SU-DHL-6 (cell line): ENCODE measurements around the gene WDPCP.

Experiments used
- EZH2phosphoT487 ChIP-seq: fragments of 200-600 bp; sonication (generic), shearing (Covaris generic); conservative IDR thresholded peaks from 2 replicates; pipeline ENCODE4 v1.6.1; 2018; ENCODE audit warnings: mild to moderate bottlenecking, antibody characterized with exemption, low read length, moderate library complexity, mixed read lengths
- TF ChIP-seq, protein P1 (sequence below): fragments of 200-600 bp; sonication (generic); IDR thresholded peaks from one replicate; pipeline ENCODE4 v1.5.1; 2017; ENCODE audit warnings: antibody characterized with exemption, mild to moderate bottlenecking, low read length, moderate library complexity; ENCODE audit not compliant: insufficient read depth, poor library complexity, severe bottlenecking

DNA sequence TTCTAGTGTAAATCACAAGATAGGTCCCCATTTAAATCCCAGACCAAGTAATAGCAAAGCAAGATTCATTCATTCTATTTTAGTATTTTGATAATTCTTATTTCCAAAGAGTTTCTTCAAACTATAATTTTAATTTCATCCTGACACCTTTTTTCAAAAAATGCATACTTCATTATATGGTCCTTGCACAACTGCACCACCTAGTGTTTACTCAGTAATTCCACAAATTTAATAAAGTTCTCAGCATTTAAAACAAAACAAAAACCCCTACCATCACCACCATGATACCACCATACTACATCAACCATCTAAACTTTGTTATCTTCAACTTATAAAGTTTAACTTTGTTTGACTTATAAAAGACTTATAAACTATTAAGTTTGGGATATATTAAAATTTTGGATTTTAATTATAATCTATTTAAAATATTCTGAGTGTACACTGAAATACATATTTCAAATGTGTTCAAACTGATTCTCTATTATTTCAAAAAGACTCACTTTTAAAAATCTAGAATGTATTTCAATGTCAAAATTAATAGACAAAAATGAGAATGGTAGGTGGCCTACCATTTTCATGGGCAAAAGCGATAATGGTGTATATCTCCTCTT is 44.2 kb downstream of the WDPCP start:
- TF ChIP-seq, protein P1, sequence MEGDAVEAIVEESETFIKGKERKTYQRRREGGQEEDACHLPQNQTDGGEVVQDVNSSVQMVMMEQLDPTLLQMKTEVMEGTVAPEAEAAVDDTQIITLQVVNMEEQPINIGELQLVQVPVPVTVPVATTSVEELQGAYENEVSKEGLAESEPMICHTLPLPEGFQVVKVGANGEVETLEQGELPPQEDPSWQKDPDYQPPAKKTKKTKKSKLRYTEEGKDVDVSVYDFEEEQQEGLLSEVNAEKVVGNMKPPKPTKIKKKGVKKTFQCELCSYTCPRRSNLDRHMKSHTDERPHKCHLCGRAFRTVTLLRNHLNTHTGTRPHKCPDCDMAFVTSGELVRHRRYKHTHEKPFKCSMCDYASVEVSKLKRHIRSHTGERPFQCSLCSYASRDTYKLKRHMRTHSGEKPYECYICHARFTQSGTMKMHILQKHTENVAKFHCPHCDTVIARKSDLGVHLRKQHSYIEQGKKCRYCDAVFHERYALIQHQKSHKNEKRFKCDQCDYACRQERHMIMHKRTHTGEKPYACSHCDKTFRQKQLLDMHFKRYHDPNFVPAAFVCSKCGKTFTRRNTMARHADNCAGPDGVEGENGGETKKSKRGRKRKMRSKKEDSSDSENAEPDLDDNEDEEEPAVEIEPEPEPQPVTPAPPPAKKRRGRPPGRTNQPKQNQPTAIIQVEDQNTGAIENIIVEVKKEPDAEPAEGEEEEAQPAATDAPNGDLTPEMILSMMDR = peak; percentile 83
- TF ChIP-seq EZH2phosphoT487 = no peak
